Neutrophil (primary cell): ENCODE measurements around the gene ARMC6.
"Not testable (repeated sequence)": the region's sequence is repeated elsewhere in the genome, so short reads cannot be mapped to it uniquely, and the experiment has no call there.

Experiments used
- H3K27ac ChIP-seq: fragments of 200-600 bp; sonication (generic); 2 replicates; pipeline ENCODE4 v1.5.1; 2016; ENCODE audit warnings: mild to moderate bottlenecking, moderate library complexity
- H3K27me3 ChIP-seq: fragments of 200-600 bp; sonication (generic); 2 replicates; pipeline ENCODE4 v1.6.0; 2016; ENCODE audit warnings: mild to moderate bottlenecking
- H3K36me3 ChIP-seq: fragments of 200-600 bp; sonication (generic); 2 replicates; pipeline ENCODE4 v1.5.1; 2017
- H3K4me1 ChIP-seq, 2 experiments: fragments of 200-600 bp in 1 of 2; sonication (generic) in 1 of 2; 1 replicate in 1 of 2; 2 replicates in 1 of 2; pipeline versions ENCODE4 v1.5.1 to v1.6.1; 2013 to 2016; ENCODE audit warnings: low read depth in 1 of 2, low read length in 1 of 2, mild to moderate bottlenecking in 1 of 2, moderate library complexity in 1 of 2; ENCODE audit not compliant: control insufficient read depth in 1 of 2, insufficient read depth in 1 of 2
- H3K4me3 ChIP-seq, 2 experiments: fragments of 200-600 bp in 1 of 2; sonication (generic) in 1 of 2; 1 replicate in 1 of 2; 2 replicates in 1 of 2; pipeline ENCODE4 v1.5.1; 2013 to 2016; ENCODE audit warnings: low read depth in 1 of 2, low read length in 1 of 2, mild to moderate bottlenecking in 1 of 2, moderate library complexity in 1 of 2
- H3K9me3 ChIP-seq: fragments of 200-600 bp; sonication (generic); 2 replicates; pipeline ENCODE4 v1.5.1; 2016
- TF ChIP-seq, protein P1 (sequence below): fragments of 200-600 bp; sonication (generic); IDR thresholded peaks from 2 replicates; pipeline ENCODE4 v1.5.1; 2016; ENCODE audit warnings: antibody characterized with exemption

Gene ARMC6

DNA sequence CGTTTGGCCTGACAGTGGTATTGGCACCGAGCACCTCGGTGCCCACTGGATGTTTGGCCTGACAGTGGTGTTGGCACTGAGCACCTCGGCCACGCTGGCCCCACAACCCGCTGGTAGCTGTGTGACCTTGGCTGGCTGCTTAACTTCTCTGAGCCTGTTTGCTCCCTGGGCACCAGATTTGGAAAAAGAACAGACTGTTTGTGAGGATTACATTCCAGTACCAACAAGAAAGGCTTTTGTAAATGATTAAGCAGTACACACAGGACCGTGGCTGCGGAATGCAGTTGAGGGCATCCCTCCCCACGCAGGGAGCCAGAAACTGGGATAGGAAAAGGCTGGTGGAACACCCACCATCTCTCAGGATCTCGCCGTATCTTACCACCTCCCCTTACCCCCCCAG lies 62.3 kb downstream of the ARMC6 start:
- H3K9me3 ChIP-seq, result no peaks in the 10 kb centered on the region
- no peak overlapping the region for H3K27ac ChIP-seq
- peaks cover 15% of the 10 kb centered on the region for H3K36me3 ChIP-seq
- H3K4me1 ChIP-seq, result no peaks in the 10 kb centered on the region
- H3K27me3 ChIP-seq, result no peaks in the 10 kb centered on the region
- H3K4me3 ChIP-seq, result no peak overlapping the region
- TF ChIP-seq, protein P1, sequence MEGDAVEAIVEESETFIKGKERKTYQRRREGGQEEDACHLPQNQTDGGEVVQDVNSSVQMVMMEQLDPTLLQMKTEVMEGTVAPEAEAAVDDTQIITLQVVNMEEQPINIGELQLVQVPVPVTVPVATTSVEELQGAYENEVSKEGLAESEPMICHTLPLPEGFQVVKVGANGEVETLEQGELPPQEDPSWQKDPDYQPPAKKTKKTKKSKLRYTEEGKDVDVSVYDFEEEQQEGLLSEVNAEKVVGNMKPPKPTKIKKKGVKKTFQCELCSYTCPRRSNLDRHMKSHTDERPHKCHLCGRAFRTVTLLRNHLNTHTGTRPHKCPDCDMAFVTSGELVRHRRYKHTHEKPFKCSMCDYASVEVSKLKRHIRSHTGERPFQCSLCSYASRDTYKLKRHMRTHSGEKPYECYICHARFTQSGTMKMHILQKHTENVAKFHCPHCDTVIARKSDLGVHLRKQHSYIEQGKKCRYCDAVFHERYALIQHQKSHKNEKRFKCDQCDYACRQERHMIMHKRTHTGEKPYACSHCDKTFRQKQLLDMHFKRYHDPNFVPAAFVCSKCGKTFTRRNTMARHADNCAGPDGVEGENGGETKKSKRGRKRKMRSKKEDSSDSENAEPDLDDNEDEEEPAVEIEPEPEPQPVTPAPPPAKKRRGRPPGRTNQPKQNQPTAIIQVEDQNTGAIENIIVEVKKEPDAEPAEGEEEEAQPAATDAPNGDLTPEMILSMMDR, result no peak

DNA sequence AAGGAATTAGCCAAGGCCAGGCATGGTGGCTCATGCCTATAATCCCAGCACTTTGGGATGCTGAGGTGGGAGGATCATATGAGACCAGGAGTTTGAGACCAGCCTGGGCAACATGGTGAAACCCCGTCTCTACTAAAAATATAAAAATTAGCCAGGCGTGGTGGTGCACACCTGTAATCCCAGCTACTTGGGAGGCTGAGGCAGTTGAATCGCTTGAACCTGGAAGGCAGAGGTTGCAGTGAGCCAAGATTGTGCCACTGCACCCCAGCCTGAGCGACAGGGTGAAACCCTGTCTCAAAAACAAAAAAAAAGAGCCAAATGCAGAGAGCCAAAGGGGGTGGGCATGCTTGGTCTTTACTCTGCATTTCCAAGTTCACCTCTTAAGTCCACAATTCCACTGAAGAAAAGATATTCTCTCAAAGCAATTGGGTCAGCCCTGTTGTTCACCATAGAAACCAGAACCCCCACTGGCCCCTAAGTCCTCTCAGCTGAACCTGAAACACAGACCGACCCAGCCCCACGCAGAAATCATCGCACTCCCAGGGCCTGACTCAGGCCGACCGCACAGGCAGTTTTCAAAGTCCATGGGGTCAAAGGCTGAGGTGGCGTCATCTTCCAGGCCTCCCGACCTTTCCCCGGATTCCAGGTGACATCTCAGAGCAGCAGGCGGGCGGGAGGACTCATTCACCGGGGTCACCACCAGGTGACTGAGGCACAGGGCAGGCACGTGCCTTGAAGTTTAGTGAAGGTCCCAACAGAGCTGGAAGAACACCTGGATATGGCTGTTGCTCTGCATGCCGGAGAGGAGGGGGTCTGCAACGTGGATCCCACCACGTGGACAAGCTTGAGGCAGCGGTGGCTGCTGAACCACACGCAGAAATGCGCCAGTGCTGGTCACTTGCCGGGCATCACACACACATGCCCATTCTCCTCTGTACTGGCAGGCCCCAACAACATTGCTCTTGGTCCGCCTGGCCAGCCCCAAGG lies 63.5 kb downstream of the ARMC6 start:
- Histone ChIP-seq H3K4me3 (no peak overlapping the region), H3K9me3 (no peaks in the 10 kb centered on the region), H3K27ac (no peak overlapping the region), H3K27me3 (no peaks in the 10 kb centered on the region), H3K4me1 (no peaks in the 10 kb centered on the region), H3K36me3 (peaks cover 19% of the 10 kb centered on the region)
- TF ChIP-seq, protein P1, result no peak

DNA sequence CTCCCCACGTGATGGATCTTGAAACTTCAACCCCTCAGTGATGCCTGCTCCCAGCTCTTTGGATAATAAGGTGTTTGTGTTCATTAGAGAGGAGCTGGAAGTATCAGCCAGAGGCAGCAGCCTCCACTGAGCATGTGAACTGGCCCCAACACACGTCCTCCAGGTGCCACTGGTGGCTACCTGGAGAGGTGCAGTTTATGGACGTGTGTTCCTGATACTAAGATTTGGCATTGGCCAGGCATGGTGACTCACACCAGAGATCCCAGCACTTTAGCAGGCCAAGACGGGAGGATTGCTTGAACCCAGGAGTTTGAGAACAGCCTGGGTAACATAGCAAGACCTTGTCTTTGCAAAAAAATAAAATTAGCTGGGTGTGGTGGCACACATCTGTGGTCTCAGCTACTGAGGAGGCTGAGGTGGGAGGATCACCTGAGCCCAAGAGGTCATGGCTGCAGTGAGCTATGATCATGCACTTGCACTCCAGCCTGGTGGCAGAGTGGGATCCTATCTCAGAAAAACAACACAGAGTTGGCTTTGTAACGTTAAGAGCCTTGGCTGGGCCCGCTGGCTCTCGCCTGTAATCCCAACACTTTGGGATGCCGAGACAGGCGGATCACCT lies 64.8 kb downstream of the ARMC6 start:
- Histone ChIP-seq H3K27me3 (no peaks in the 10 kb centered on the region), H3K9me3 (no peaks in the 10 kb centered on the region), H3K27ac (no peak overlapping the region), H3K4me3 (no peak overlapping the region), H3K36me3 (peaks cover 19% of the 10 kb centered on the region), H3K4me1 (no peaks in the 10 kb centered on the region)
- TF ChIP-seq, protein P1, result no peak

DNA sequence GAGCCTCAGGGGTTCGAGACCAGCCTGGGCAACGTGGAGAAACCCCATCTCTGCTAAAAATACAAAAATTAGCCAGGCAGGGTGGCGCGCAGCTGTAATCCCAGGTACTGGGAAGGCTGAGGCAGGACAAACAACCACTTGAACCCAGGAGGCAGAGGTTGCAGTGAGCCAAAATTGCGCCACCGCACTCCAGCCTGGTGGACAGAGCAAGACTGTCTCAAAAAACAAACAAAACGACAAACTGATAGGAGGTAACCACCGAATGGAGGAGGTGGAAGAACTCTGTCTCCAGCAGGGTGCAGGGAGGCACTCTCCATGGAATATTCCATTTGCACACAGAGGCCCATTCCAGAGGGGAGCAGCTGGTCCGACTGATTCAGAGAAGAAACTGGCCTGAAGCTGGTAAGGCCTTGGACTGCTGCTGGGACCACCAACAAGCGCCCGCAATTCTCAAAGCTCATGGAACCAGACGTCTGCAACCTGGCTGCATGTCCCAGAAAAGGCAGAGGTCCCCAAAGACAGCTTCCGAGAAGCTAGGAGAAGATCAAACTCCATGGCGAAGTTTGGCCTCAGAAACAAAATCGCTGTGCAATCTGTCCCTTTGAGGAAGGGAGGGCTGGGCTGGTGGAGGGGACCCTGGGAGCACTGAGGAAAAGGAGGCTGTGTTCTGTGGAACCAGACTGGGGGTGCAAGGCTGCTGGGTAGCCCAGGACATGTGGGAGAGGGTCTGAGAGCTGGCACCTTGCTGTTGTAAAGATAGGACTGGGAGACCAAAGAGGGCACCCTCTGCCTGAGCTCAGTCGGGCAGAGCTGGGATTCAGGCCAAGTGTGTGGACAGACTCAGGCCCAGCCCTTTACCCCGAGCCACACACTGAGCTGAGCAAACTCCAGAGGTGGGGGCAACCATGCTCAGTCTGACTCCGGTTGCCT lies 65.6 kb downstream of the ARMC6 start:
- Histone ChIP-seq H3K27ac (no peak overlapping the region), H3K27me3 (no peaks in the 10 kb centered on the region), H3K9me3 (no peaks in the 10 kb centered on the region), H3K4me1 (no peaks in the 10 kb centered on the region), H3K4me3 (no peak overlapping the region), H3K36me3 (peaks cover 19% of the 10 kb centered on the region)
- TF ChIP-seq, protein P1, result no peak

DNA sequence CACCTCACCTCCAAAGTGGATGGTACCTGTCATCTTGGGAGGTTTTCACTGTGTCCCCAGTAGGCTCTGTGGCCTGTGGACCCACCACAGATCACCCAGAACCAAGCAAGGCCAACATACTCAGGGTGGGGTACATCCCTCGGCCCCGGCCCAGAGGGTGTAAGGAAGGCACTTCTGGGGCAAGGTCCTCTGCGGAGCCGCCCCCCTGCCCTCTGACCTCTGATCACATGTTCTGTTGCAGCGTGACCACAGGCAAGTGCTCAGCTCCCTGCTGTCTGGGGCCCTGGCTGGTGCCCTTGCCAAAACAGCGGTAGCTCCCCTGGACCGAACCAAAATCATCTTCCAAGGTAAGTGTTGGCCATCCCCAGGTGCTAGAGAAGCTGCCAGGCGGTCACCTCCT lies 68.1 kb downstream of the ARMC6 start:
- Histone ChIP-seq H3K9me3 (no peaks in the 10 kb centered on the region), H3K36me3 (peaks cover 19% of the 10 kb centered on the region), H3K4me1 (no peaks in the 10 kb centered on the region), H3K27me3 (no peaks in the 10 kb centered on the region), H3K4me3 (no peak overlapping the region), H3K27ac (no peak overlapping the region)
- TF ChIP-seq, protein P1, result no peak

DNA sequence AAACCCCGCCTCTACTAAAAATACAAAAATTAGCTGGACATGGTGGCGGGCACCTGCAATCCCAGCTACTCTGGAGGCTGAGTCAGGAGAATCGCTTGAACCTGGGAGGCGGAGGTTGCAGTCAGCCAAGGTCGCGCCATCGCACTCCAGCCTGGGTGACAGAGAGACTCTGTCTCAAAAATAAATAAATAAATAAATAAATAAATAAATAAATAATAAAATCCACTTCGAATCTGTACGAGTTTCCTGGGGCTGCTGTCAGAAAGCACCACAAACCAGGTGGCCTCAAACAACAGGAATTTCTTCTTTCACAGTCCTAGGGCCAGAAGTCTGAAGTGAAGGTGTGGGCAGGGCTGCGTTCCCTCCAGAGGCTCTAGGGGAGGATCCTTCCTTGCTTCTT lies 69.2 kb downstream of the ARMC6 start:
- H3K4me3 ChIP-seq, H3K4me1 ChIP-seq, H3K27me3 ChIP-seq, H3K9me3 ChIP-seq, H3K27ac ChIP-seq: not testable (repeated sequence)
- peaks cover 12% of the 10 kb centered on the region for H3K36me3 ChIP-seq
